ENCODE measurements around the gene REXO4. TPM values are rescaled to one million over a fixed set of nuclear protein-coding genes. Genes with fewer than 3 reads are reported as not detected.
A peak's percentile ranks its signal among the peaks of the same experiment; 100 is the strongest.

REXO4 gene
- total RNA-seq, 1 donor from 2014 or later, result 30.3 TPM

GRCh38 chr9:133375724-133376654, 41.8 kb downstream of the REXO4 start, which contains the start of the genes STKLD1 and SURF4:
Gene STKLD1 (plus strand): TSS chr9:133376366. CDS start chr9:133376474, 108 bp downstream.
Gene SURF4 (minus strand): TSS chr9:133376060. CDS start chr9:133375969, 91 bp downstream.
- peak; percentile 92 for DNase-seq (ENCODE audit: low spot score, unreplicated experiment)
- peaks cover 14% of the 10 kb centered on the region for H3K4me1 Mint-ChIP-seq (ENCODE audit: low read depth)
- no peaks in the 10 kb centered on the region for H3K9me3 Mint-ChIP-seq (ENCODE audit: low read depth)
- H3K4me3 Mint-ChIP-seq (ENCODE audit: low read depth), result peak within 1 kb of the TSS; percentile 91
- H3K27me3 Mint-ChIP-seq, result no peaks in the 10 kb centered on the region
- H3K36me3 Mint-ChIP-seq (ENCODE audit: insufficient read depth), result no peaks in the 10 kb centered on the region
- H3K27ac Mint-ChIP-seq, result peak within 1 kb of the TSS; percentile 96
- TF ChIP-seq CTCF (IDR thresholded peaks at IDR 0.05; ENCODE audit: unreplicated experiment), result no peak

- H3K36me3 Mint-ChIP-seq (ENCODE audit: insufficient read depth), result peaks cover 2% of the 10 kb centered on the region
- H3K27me3 Mint-ChIP-seq, result no peaks in the 10 kb centered on the region
- peak overlapping the region; percentile 91 for H3K4me3 Mint-ChIP-seq (ENCODE audit: low read depth)
- DNase-seq (ENCODE audit: low spot score, unreplicated experiment), result peak; percentile 27
- H3K27ac Mint-ChIP-seq, result peak overlapping the region; percentile 96
- peaks cover 19% of the 10 kb centered on the region for H3K4me1 Mint-ChIP-seq (ENCODE audit: low read depth)
- TF ChIP-seq CTCF (IDR thresholded peaks at IDR 0.05; ENCODE audit: unreplicated experiment), result peak; percentile 20
- H3K9me3 Mint-ChIP-seq (ENCODE audit: low read depth), result no peaks in the 10 kb centered on the region
These were observed 42.6 kb downstream of the REXO4 start for GRCh38 chr9:133375116-133375723.

GRCh38 chr9:133374612-133375115, 43.1 kb downstream of the REXO4 start:
- no peak for DNase-seq (ENCODE audit: low spot score, unreplicated experiment)
- H3K27me3 Mint-ChIP-seq, result no peaks in the 10 kb centered on the region
- peak overlapping the region; percentile 91 for H3K4me3 Mint-ChIP-seq (ENCODE audit: low read depth)
- peaks cover 2% of the 10 kb centered on the region for H3K36me3 Mint-ChIP-seq (ENCODE audit: insufficient read depth)
- H3K4me1 Mint-ChIP-seq (ENCODE audit: low read depth), result peaks cover 19% of the 10 kb centered on the region
- no peaks in the 10 kb centered on the region for H3K9me3 Mint-ChIP-seq (ENCODE audit: low read depth)
- no peak for TF ChIP-seq CTCF (IDR thresholded peaks at IDR 0.05; ENCODE audit: unreplicated experiment)
- H3K27ac Mint-ChIP-seq, result peak overlapping the region; percentile 96

GRCh38 chr9:133372144-133372543, 45.7 kb downstream of the REXO4 start:
- no peaks in the 10 kb centered on the region for H3K27me3 Mint-ChIP-seq
- H3K9me3 Mint-ChIP-seq (ENCODE audit: low read depth), result no peaks in the 10 kb centered on the region
- no peak overlapping the region for H3K4me3 Mint-ChIP-seq (ENCODE audit: low read depth)
- no peak for DNase-seq (ENCODE audit: low spot score, unreplicated experiment)
- H3K36me3 Mint-ChIP-seq (ENCODE audit: insufficient read depth), result peaks cover 2% of the 10 kb centered on the region
- H3K27ac Mint-ChIP-seq, result no peak overlapping the region
- H3K4me1 Mint-ChIP-seq (ENCODE audit: low read depth), result peaks cover 19% of the 10 kb centered on the region
- TF ChIP-seq CTCF (IDR thresholded peaks at IDR 0.05; ENCODE audit: unreplicated experiment), result no peak

- H3K27me3 Mint-ChIP-seq, result no peaks in the 10 kb centered on the region
- H3K4me1 Mint-ChIP-seq (ENCODE audit: low read depth), result peaks cover 19% of the 10 kb centered on the region
- H3K4me3 Mint-ChIP-seq (ENCODE audit: low read depth), result no peak overlapping the region
- DNase-seq (ENCODE audit: low spot score, unreplicated experiment), result no peak
- no peak overlapping the region for H3K27ac Mint-ChIP-seq
- H3K9me3 Mint-ChIP-seq (ENCODE audit: low read depth), result no peaks in the 10 kb centered on the region
- TF ChIP-seq CTCF (IDR thresholded peaks at IDR 0.05; ENCODE audit: unreplicated experiment), result no peak
- peaks cover 2% of the 10 kb centered on the region for H3K36me3 Mint-ChIP-seq (ENCODE audit: insufficient read depth)
These were observed 46.5 kb downstream of the REXO4 start for GRCh38 chr9:133371261-133371711.
